HepG2 (cell line): ENCODE data around the gene TEX14. TPM values are rescaled to one million over a fixed set of nuclear protein-coding genes. Genes with fewer than 3 reads are reported as not detected.
A peak's percentile ranks its signal among the peaks of the same experiment; 100 is the strongest.

Experiments used
- ARNTL ChIP-seq: sonication (generic); formaldehyde crosslinking; IDR thresholded peaks from 2 replicates; pipeline ENCODE4 v1.4.0; 2020; ENCODE audit warnings: mild to moderate bottlenecking, missing genetic modification reagents
- EHMT2 ChIP-seq: fragments of 200-600 bp; sonication (generic); IDR thresholded peaks from 2 replicates; pipeline ENCODE4 v1.7.0; 2017; ENCODE audit warnings: antibody characterized with exemption, low read depth, low read length, borderline replicate concordance
- MBD4 ChIP-seq: IDR thresholded peaks from 2 replicates; pipeline ENCODE4 v1.6.1; 2012; ENCODE audit warnings: low read length, inconsistent platforms, borderline replicate concordance
- MEIS2 ChIP-seq: sonication (generic); formaldehyde crosslinking; IDR thresholded peaks from 2 replicates; pipeline ENCODE4 v1.9.0; 2021; ENCODE audit warnings: mild to moderate bottlenecking, missing genetic modification reagents
- PRMT3 ChIP-seq: sonication (generic); formaldehyde crosslinking; IDR thresholded peaks from 2 replicates; pipeline ENCODE4 v1.8.1; 2022; ENCODE audit warnings: low read depth, mild to moderate bottlenecking, moderate library complexity, missing genetic modification reagents, borderline replicate concordance
- RXRB ChIP-seq: IDR thresholded peaks from 2 replicates; pipeline ENCODE4 v1.6.1; 2016; ENCODE audit warnings: borderline replicate concordance, missing genetic modification reagents, missing compliant biosample characterization
- SYNCRIP ChIP-seq: fragments of 200-400 bp; formaldehyde crosslinking; IDR thresholded peaks from 2 replicates; pipeline ENCODE4 v1.6.1; 2018; ENCODE audit warnings: mild to moderate bottlenecking, low read depth, low read length; ENCODE audit not compliant: insufficient read depth
- ZBTB1 ChIP-seq: sonication (generic); formaldehyde crosslinking; IDR thresholded peaks from 2 replicates; pipeline ENCODE4 v1.4.0; 2020; ENCODE audit warnings: missing genetic modification reagents, borderline replicate concordance
- ZNF331 ChIP-seq: sonication (generic); formaldehyde crosslinking; IDR thresholded peaks from 2 replicates; pipeline ENCODE4 v1.4.0; 2020; ENCODE audit warnings: missing genetic modification reagents
- ZNF34 ChIP-seq: sonication (generic); formaldehyde crosslinking; IDR thresholded peaks from 2 replicates; pipeline ENCODE4 v1.4.0; 2020; ENCODE audit warnings: mild to moderate bottlenecking, missing genetic modification reagents, borderline replicate concordance
- ZNF441 ChIP-seq: sonication (generic); formaldehyde crosslinking; IDR thresholded peaks from 2 replicates; pipeline ENCODE4 v1.7.0; 2021; ENCODE audit warnings: missing genetic modification reagents, borderline replicate concordance
- ZNF713 ChIP-seq: sonication (generic); formaldehyde crosslinking; IDR thresholded peaks from 2 replicates; pipeline ENCODE4 v1.4.0; 2020; ENCODE audit warnings: mild to moderate bottlenecking, missing genetic modification reagents
- ZNF776 ChIP-seq: sonication (generic); formaldehyde crosslinking; IDR thresholded peaks from 2 replicates; pipeline ENCODE4 v1.4.0; 2020; ENCODE audit warnings: mild to moderate bottlenecking, missing genetic modification reagents
- polyA plus RNA-seq, 8 experiments: library from polyadenylated mRNA; depleted of rRNA in 3 of 8; stranded (reverse) in 7 of 8; unstranded in 1 of 8; fragments of >200 nt; fragmentation: Illumina TruSeq in 4 of 8; extraction: Trizol in 4 of 8; gene quantifications; 2 replicates each; pipeline versions ENCODE4 v1.2.1 to v1.2.3, GENCODE V29; 2011 to 2016; ENCODE audit warnings: low read depth in 4 of 8, missing spikeins in 1 of 8, mixed read lengths in 1 of 8; ENCODE audit not compliant: insufficient read depth in 1 of 8
- total RNA-seq, 5 experiments: library from RNA; depleted of rRNA; stranded (reverse); fragments of >200 nt; fragmentation: Illumina TruSeq; extraction: Trizol; gene quantifications; 2 replicates each; pipeline ENCODE4 v1.2.3, GENCODE V29; 2016; ENCODE audit warnings: low read depth in 1 of 5
- TF ChIP-seq, protein P1 (sequence below): sonication (generic); formaldehyde crosslinking; IDR thresholded peaks from 2 replicates; pipeline ENCODE4 v1.8.1; 2023; ENCODE audit warnings: mild to moderate bottlenecking, missing genetic modification reagents, borderline replicate concordance
- TF ChIP-seq, protein P2 (sequence below): sonication (generic); formaldehyde crosslinking; IDR thresholded peaks from 2 replicates; pipeline ENCODE4 v1.4.0; 2020; ENCODE audit warnings: missing genetic modification reagents
- TF ChIP-seq, protein P3 (sequence below): sonication (generic); formaldehyde crosslinking; IDR thresholded peaks from 2 replicates; pipeline ENCODE4 v1.4.0; 2020; ENCODE audit warnings: missing genetic modification reagents
- TF ChIP-seq, protein P4 (sequence below): sonication (generic); formaldehyde crosslinking; IDR thresholded peaks from 2 replicates; pipeline ENCODE4 v1.5.0; 2020; ENCODE audit warnings: missing genetic modification reagents
- TF ChIP-seq, protein P5 (sequence below): sonication (generic); formaldehyde crosslinking; IDR thresholded peaks from 2 replicates; pipeline ENCODE4 v1.4.0; 2020; ENCODE audit warnings: missing genetic modification reagents
- TF ChIP-seq, protein P6 (sequence below): sonication (generic); formaldehyde crosslinking; IDR thresholded peaks from 2 replicates; pipeline ENCODE4 v1.4.0; 2020; ENCODE audit warnings: missing genetic modification reagents

TEX14 gene
- total and polyA plus RNA-seq, 2 of the 13 experiments (the other 11 are each of a cell fraction or from before 2014, with no cell fraction given) = 0.04 to 0.07 TPM

DNA sequence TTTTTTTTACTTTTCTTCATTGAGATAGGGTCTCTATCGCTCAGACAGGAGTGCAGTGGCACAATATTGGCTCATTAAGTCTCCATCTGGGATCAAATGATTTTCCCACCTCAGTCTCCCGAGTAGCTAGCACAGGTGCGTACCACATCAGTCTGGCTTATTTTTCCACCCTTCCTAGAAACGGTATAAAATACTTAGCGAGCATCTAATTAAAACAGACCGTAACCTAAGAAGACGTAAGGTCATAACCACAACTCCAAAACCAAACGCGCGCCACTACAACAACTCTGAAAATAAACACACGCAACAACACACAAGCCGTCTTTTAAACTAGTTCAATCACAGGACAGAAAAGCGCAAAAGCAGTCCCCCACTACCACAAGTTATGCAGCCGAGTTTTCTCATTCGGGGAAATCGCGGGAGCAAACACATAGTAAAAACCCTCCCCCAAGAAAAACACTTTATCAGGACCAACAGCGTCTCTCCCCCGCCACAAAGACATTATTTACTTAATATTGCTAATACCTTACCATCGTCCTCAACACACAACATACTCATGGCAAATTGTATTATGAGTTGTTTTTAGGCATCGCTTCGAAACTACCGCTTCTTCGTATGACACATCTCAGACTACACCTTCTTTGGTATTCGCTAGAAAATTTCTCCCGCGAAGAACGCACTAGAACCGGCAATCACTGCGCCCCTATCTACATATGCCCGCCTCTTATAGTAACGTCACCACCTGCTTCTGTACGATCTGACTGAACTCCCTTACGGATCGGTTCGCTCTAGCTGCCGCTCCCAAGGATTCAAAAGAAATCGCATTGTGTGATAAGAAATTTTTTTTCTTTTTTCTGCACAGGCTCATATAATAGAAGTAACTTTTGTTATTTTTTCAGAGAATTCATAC, 32.8 kb downstream of the TEX14 start (continued):
- TF ChIP-seq MBD4 (peak; percentile 100), MEIS2 (CRISPR knock-in tag) (0 out of 2 replicates have a peak, but pooled peaks have one; percentile 57), ZBTB1 (no peak), ZNF34 (no peak), PRMT3 (peak; percentile 33; the same call in 1 of the 2 replicates), ZNF713 (CRISPR knock-in tag) (no peak), RXRB (CRISPR knock-in tag) (peak; percentile 80), ZNF776 (CRISPR knock-in tag) (peak; percentile 73; the same call in 1 of the 2 replicates), ZNF331 (CRISPR knock-in tag) (peak; percentile 87), ARNTL (CRISPR knock-in tag) (no peak), SYNCRIP (no peak), ZNF441 (peak; percentile 57), EHMT2 (no peak; the same call in 1 of the 2 replicates)
- TF ChIP-seq, protein P1, sequence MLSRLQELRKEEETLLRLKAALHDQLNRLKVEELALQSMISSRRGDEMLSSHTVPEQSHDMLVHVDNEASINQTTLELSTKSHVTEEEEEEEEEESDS (CRISPR knock-in tag) = peak; percentile 100
- TF ChIP-seq, protein P2, sequence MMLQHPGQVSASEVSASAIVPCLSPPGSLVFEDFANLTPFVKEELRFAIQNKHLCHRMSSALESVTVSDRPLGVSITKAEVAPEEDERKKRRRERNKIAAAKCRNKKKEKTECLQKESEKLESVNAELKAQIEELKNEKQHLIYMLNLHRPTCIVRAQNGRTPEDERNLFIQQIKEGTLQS (CRISPR knock-in tag) = peak; percentile 53; the same call in 1 of the 2 replicates
- TF ChIP-seq, protein P3, sequence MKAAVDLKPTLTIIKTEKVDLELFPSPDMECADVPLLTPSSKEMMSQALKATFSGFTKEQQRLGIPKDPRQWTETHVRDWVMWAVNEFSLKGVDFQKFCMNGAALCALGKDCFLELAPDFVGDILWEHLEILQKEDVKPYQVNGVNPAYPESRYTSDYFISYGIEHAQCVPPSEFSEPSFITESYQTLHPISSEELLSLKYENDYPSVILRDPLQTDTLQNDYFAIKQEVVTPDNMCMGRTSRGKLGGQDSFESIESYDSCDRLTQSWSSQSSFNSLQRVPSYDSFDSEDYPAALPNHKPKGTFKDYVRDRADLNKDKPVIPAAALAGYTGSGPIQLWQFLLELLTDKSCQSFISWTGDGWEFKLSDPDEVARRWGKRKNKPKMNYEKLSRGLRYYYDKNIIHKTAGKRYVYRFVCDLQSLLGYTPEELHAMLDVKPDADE (CRISPR knock-in tag) = no peak
- TF ChIP-seq, protein P4, sequence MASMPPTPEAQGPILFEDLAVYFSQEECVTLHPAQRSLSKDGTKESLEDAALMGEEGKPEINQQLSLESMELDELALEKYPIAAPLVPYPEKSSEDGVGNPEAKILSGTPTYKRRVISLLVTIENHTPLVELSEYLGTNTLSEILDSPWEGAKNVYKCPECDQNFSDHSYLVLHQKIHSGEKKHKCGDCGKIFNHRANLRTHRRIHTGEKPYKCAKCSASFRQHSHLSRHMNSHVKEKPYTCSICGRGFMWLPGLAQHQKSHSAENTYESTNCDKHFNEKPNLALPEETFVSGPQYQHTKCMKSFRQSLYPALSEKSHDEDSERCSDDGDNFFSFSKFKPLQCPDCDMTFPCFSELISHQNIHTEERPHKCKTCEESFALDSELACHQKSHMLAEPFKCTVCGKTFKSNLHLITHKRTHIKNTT (CRISPR knock-in tag) = no peak
- TF ChIP-seq, protein P5, sequence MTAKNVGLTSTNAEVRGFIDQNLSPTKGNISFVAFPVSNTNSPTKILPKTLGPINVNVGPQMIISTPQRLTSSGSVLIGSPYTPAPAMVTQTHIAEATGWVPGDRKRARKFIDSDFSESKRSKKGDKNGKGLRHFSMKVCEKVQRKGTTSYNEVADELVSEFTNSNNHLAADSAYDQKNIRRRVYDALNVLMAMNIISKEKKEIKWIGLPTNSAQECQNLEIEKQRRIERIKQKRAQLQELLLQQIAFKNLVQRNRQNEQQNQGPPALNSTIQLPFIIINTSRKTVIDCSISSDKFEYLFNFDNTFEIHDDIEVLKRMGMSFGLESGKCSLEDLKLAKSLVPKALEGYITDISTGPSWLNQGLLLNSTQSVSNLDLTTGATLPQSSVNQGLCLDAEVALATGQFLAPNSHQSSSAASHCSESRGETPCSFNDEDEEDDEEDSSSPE (CRISPR knock-in tag) = peak; percentile 82
- TF ChIP-seq, protein P6, sequence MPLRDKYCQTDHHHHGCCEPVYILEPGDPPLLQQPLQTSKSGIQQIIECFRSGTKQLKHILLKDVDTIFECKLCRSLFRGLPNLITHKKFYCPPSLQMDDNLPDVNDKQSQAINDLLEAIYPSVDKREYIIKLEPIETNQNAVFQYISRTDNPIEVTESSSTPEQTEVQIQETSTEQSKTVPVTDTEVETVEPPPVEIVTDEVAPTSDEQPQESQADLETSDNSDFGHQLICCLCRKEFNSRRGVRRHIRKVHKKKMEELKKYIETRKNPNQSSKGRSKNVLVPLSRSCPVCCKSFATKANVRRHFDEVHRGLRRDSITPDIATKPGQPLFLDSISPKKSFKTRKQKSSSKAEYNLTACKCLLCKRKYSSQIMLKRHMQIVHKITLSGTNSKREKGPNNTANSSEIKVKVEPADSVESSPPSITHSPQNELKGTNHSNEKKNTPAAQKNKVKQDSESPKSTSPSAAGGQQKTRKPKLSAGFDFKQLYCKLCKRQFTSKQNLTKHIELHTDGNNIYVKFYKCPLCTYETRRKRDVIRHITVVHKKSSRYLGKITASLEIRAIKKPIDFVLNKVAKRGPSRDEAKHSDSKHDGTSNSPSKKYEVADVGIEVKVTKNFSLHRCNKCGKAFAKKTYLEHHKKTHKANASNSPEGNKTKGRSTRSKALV (CRISPR knock-in tag) = peak; percentile 47; the same call in 1 of the 2 replicates
